ENCODE results near the gene PRKCH. TPM values are rescaled to one million over a fixed set of nuclear protein-coding genes. Genes with fewer than 3 reads are reported as not detected.

PRKCH gene
- total RNA-seq, 2 donors from 2014 or later = 18.2 to 82.4 TPM

DNA sequence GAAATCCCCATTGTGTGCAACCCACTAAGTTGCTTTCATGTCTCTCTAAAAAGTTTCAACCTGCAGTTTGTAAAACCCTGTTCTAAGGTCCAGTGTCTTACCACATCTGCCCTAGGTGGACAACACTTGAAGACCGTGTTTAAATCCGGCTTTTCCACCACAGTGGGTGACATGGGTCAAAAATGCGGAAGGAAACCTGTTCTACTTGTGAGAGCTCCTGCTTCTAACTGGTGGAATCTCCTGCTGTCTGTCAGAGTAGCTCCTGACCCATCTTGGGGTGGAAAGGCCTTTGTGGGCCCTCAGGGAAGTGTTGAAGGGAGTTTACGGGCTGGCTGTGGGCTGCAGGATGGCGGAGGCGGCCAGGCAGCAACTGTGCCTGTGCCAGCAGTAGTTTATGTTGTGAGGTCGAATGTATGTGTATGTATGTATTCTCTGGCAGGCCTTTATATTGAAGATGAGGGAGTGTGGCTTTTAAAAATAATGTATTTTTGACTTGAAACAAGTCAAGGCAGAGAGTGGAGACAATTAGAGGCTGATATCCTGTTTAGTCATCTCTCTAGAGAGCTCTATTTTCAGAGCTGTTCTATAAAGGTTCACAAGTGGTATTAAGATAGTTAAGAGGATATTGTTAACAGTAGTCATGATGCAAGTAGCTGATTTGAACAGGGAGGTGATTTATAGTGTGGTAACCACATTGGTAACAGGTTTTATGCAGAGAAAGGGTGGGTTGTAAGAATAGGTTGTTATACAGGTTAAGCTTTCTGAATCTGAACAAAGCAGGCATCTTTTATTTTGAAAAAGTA, 67.0 kb downstream of the PRKCH start:
- 70 to 86% methylated on average over 7 of the region's 7 CpGs for whole genome bisulfite sequencing, 2 donors
- no peak for ATAC-seq

DNA sequence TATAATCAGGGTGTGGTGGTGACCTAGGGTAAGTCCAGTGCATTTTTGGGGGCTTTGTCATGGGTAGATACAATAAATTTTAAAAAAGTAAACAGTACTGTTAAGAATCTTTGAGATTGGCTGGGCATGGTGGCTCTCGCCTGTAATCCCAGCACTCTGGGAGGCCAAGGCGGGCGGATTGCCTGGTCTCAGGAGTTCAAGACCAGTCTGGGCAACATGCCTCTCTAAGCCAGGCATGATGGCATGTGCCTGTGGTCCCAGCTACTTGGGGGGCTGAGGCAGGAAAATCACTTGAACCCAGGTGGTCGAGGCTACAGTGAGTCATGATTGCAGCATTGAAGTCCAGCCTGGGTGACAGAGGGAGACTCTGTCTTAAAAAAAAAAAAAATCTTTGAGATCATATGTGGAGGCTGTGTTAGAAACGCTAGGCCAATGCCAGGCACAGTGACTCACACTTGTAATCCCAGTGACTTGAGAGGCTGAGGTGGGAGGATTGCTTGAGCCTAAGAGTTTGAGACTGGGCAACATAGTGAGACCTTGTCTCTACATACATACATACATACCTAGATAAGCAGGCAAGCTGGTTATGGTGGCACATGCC, 67.7 kb downstream of the PRKCH start:
- ATAC-seq (no peak), DNase-seq (no peak)
- no peak overlapping the region for H3K27ac ChIP-seq
- no peak overlapping the region for H3K4me3 ChIP-seq
- H3K27me3 ChIP-seq = no peaks in the 10 kb centered on the region
- 88 to 91% methylated on average over 5 of the region's 5 CpGs for WGBS, 2 donors
- intact Hi-C loops (cut with DNase I) = no loop called here
- TF ChIP-seq, protein P1, sequence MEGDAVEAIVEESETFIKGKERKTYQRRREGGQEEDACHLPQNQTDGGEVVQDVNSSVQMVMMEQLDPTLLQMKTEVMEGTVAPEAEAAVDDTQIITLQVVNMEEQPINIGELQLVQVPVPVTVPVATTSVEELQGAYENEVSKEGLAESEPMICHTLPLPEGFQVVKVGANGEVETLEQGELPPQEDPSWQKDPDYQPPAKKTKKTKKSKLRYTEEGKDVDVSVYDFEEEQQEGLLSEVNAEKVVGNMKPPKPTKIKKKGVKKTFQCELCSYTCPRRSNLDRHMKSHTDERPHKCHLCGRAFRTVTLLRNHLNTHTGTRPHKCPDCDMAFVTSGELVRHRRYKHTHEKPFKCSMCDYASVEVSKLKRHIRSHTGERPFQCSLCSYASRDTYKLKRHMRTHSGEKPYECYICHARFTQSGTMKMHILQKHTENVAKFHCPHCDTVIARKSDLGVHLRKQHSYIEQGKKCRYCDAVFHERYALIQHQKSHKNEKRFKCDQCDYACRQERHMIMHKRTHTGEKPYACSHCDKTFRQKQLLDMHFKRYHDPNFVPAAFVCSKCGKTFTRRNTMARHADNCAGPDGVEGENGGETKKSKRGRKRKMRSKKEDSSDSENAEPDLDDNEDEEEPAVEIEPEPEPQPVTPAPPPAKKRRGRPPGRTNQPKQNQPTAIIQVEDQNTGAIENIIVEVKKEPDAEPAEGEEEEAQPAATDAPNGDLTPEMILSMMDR (IDR thresholded peaks at IDR 0.05) = no peak
- no peak for TF ChIP-seq POLR2A (IDR thresholded peaks at IDR 0.05)
- no peaks in the 10 kb centered on the region for H3K36me3 ChIP-seq (replicated peaks in 1 of 2; ENCODE audit: insufficient read depth in 1 of 2, low read depth in 2 of 2)
- no peaks in the 10 kb centered on the region for H3K9me3 ChIP-seq
- no peaks in the 10 kb centered on the region for H3K4me1 ChIP-seq

More for the DNA sequence above, 67.0 kb downstream of the PRKCH start:
- DNase-seq = no peak
- Histone ChIP-seq H3K4me3 (no peak overlapping the region), H3K27me3 (no peaks in the 10 kb centered on the region), H3K9me3 (no peaks in the 10 kb centered on the region), H3K27ac (no peak overlapping the region), H3K36me3 (replicated peaks in 1 of 2; ENCODE audit: insufficient read depth in 1 of 2, low read depth in 2 of 2) (no peaks in the 10 kb centered on the region), H3K4me1 (no peaks in the 10 kb centered on the region)
- intact Hi-C loops (cut with DNase I) = no loop called here
- no peak for TF ChIP-seq POLR2A (IDR thresholded peaks at IDR 0.05)
- TF ChIP-seq, protein P1 (IDR thresholded peaks at IDR 0.05) = no peak

DNA sequence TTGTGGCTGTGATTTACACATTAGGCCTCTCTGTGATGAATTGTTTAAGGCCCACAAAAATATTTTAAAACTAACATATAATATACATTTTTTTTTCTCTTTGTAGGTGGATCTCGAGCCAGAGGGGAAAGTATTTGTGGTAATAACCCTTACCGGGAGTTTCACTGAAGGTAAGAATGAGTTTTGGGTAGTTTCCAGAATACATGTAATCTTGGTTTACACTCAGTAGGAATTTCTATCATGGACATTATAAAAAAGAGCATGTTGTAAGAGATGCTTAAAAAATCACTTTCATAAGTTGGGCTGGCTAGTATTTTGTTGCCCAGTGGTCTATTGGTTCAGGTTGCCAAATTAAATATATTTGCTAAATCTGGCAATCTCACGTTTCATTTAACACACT, 69.7 kb downstream of the PRKCH start:
- no peaks in the 10 kb centered on the region for H3K27me3 ChIP-seq
- no peak overlapping the region for H3K4me3 ChIP-seq
- ATAC-seq (no peak), DNase-seq (no peak)
- WGBS, 2 donors = 78 to 80% methylated on average over 3 of the region's 3 CpGs
- H3K27ac ChIP-seq = no peak overlapping the region
- H3K36me3 ChIP-seq (replicated peaks in 1 of 2; ENCODE audit: insufficient read depth in 1 of 2, low read depth in 2 of 2) = no peaks in the 10 kb centered on the region
- TF ChIP-seq, protein P1 (IDR thresholded peaks at IDR 0.05) = no peak
- no peak for TF ChIP-seq POLR2A (IDR thresholded peaks at IDR 0.05)
- no peaks in the 10 kb centered on the region for H3K4me1 ChIP-seq
- intact Hi-C loops (cut with DNase I) = no loop called here
- no peaks in the 10 kb centered on the region for H3K9me3 ChIP-seq

DNA sequence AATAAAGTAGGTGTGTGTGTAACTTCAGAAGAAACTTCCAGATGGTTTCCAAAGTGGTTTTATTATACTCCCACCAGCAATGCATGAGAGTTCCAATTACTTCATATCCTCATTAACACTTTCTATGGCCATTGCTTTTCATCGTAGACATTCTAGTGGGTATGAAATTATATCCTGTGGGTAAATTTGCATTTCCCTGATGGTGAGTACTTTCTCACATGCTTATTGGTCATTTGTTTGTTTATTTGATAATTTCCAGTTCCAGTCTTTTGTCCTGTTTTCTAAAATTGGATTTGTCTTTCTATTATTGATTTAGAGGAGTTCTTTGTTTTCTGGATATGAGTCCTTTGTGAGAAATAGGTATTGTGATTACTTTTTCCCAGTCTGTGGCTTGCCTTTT, 70.9 kb downstream of the PRKCH start:
- H3K9me3 ChIP-seq = no peaks in the 10 kb centered on the region
- no peak overlapping the region for H3K27ac ChIP-seq
- 84 to 86% methylated on average over 1 of the region's 1 CpG for WGBS, 2 donors
- no peaks in the 10 kb centered on the region for H3K27me3 ChIP-seq
- intact Hi-C loops (cut with DNase I) = no loop called here
- TF ChIP-seq, protein P1 (IDR thresholded peaks at IDR 0.05) = no peak
- no peak for TF ChIP-seq POLR2A (IDR thresholded peaks at IDR 0.05)
- no peak for DNase-seq
- H3K4me3 ChIP-seq = no peak overlapping the region
- ATAC-seq = no peak
- peaks cover 2% of the 10 kb centered on the region for H3K4me1 ChIP-seq
- no peaks in the 10 kb centered on the region for H3K36me3 ChIP-seq (replicated peaks in 1 of 2; ENCODE audit: insufficient read depth in 1 of 2, low read depth in 2 of 2)

All from body of pancreas (tissue), 4 donors.